HUES64 (cell line): Measurements from ENCODE around the gene CCDC15.
"Not testable (repeated sequence)": the region's sequence is repeated elsewhere in the genome, so short reads cannot be mapped to it uniquely, and the experiment has no call there.

Experiments
- H3K27ac ChIP-seq: 2 replicates; pipeline ENCODE4 v1.7.0; 2013; ENCODE audit warnings: low read depth, low read length, inconsistent platforms
- H3K27me3 ChIP-seq: 2 replicates; pipeline ENCODE4 v1.6.1; 2013; ENCODE audit warnings: mild to moderate bottlenecking, low read length; ENCODE audit not compliant: insufficient read depth
- H3K36me3 ChIP-seq: 2 replicates; pipeline ENCODE4 v1.6.1; 2013; ENCODE audit warnings: mild to moderate bottlenecking, low read length; ENCODE audit not compliant: insufficient read depth
- H3K4me1 ChIP-seq: 2 replicates; pipeline ENCODE4 v1.6.1; 2013; ENCODE audit warnings: mild to moderate bottlenecking, low read length, moderate library complexity; ENCODE audit not compliant: insufficient read depth
- H3K4me3 ChIP-seq: 2 replicates; pipeline ENCODE4 v1.5.1; 2013; ENCODE audit warnings: mild to moderate bottlenecking, low read length, moderate library complexity
- H3K9ac ChIP-seq: 2 replicates; pipeline ENCODE4 v1.6.1; 2013; ENCODE audit warnings: mild to moderate bottlenecking, low read depth, low read length
- H3K9me3 ChIP-seq: 2 replicates; pipeline ENCODE4 v1.6.1; 2013; ENCODE audit warnings: low read depth, low read length; ENCODE audit not compliant: insufficient read depth
- WGBS: fragments of 150-250, 120-280 bp; methylation state at CpG from one replicate; pipeline ENCODE4 v1.1.7; 2013; ENCODE audit warnings: missing lambda C conversion rate; 5-methylcytosine and 5-hydroxymethylcytosine counted together

The CCDC15 gene

GRCh38 chr11:125084761-125085231 lies 130.8 kb downstream of the CCDC15 start:
- no peaks in the 10 kb centered on the region for H3K36me3 ChIP-seq
- no peak overlapping the region for H3K9ac ChIP-seq
- H3K27me3 ChIP-seq, result no peaks in the 10 kb centered on the region
- H3K9me3 ChIP-seq, result no peaks in the 10 kb centered on the region
- WGBS, result 91% methylated on average over 8 of the region's 8 CpGs
- no peaks in the 10 kb centered on the region; the same call in 1 of the 2 replicates for H3K4me1 ChIP-seq
- H3K27ac ChIP-seq, result no peak overlapping the region
- H3K4me3 ChIP-seq, result no peak overlapping the region

GRCh38 chr11:125085301-125086081 lies 131.5 kb downstream of the CCDC15 start:
- no peaks in the 10 kb centered on the region for H3K36me3 ChIP-seq
- H3K9me3 ChIP-seq, result no peaks in the 10 kb centered on the region
- WGBS, result 89% methylated on average over 20 of the region's 20 CpGs
- no peak overlapping the region for H3K27ac ChIP-seq
- no peaks in the 10 kb centered on the region for H3K27me3 ChIP-seq
- no peak overlapping the region for H3K4me3 ChIP-seq
- H3K4me1 ChIP-seq, result no peaks in the 10 kb centered on the region; the same call in 1 of the 2 replicates
- no peak overlapping the region for H3K9ac ChIP-seq

GRCh38 chr11:125086633-125087296 lies 132.8 kb downstream of the CCDC15 start:
- Histone ChIP-seq H3K36me3 (no peaks in the 10 kb centered on the region), H3K27me3 (no peaks in the 10 kb centered on the region), H3K9ac (no peak overlapping the region), H3K9me3 (no peaks in the 10 kb centered on the region), H3K27ac (no peak overlapping the region), H3K4me3 (no peak overlapping the region), H3K4me1 (peaks cover 5% of the 10 kb centered on the region; the same call in 1 of the 2 replicates)
- 89% methylated on average over 14 of the region's 14 CpGs for WGBS

GRCh38 chr11:125088123-125088522 lies 134.1 kb downstream of the CCDC15 start:
- Histone ChIP-seq H3K27ac (no peak overlapping the region), H3K9ac (no peak overlapping the region), H3K27me3 (no peaks in the 10 kb centered on the region), H3K4me3 (no peak overlapping the region), H3K4me1 (peaks cover 17% of the 10 kb centered on the region; the same call in 1 of the 2 replicates), H3K36me3 (no peaks in the 10 kb centered on the region), H3K9me3 (no peaks in the 10 kb centered on the region)
- WGBS, result 84% methylated on average over 2 of the region's 2 CpGs

GRCh38 chr11:125088576-125089455 lies 134.8 kb downstream of the CCDC15 start:
- Histone ChIP-seq H3K36me3 (no peaks in the 10 kb centered on the region), H3K4me1 (peaks cover 17% of the 10 kb centered on the region; the same call in 1 of the 2 replicates), H3K9ac (no peak overlapping the region), H3K27ac (no peak overlapping the region), H3K4me3 (no peak overlapping the region), H3K9me3 (no peaks in the 10 kb centered on the region), H3K27me3 (no peaks in the 10 kb centered on the region)
- WGBS, result 84% methylated on average over 20 of the region's 20 CpGs

- peaks cover 17% of the 10 kb centered on the region; the same call in 1 of the 2 replicates for H3K4me1 ChIP-seq
- not testable (repeated sequence) for H3K4me3 ChIP-seq, H3K27me3 ChIP-seq, H3K27ac ChIP-seq, H3K9me3 ChIP-seq, H3K9ac ChIP-seq, H3K36me3 ChIP-seq
- WGBS, result 92% methylated on average over 31 of the region's 31 CpGs
Observed at GRCh38 chr11:125089481-125089880, 135.5 kb downstream of the CCDC15 start.

GRCh38 chr11:125090151-125090550 lies 136.1 kb downstream of the CCDC15 start:
- not testable (repeated sequence) for H3K9ac ChIP-seq, H3K27ac ChIP-seq, H3K9me3 ChIP-seq, H3K27me3 ChIP-seq, H3K36me3 ChIP-seq, H3K4me3 ChIP-seq
- 90% methylated on average over 10 of the region's 10 CpGs for WGBS
- peaks cover 20% of the 10 kb centered on the region for H3K4me1 ChIP-seq

- 87% methylated on average over 6 of the region's 6 CpGs for WGBS
- peaks cover 20% of the 10 kb centered on the region for H3K4me1 ChIP-seq
- H3K9me3 ChIP-seq, result no peaks in the 10 kb centered on the region
- no peaks in the 10 kb centered on the region for H3K27me3 ChIP-seq
- H3K9ac ChIP-seq, result no peak overlapping the region
- H3K4me3 ChIP-seq, result no peak overlapping the region
- H3K27ac ChIP-seq, result no peak overlapping the region
- peaks cover 1% of the 10 kb centered on the region; the same call in 1 of the 2 replicates for H3K36me3 ChIP-seq
Observed at GRCh38 chr11:125090816-125091215, 136.8 kb downstream of the CCDC15 start.
